ENCODE results near the gene CLEC9A. TPM values are rescaled to one million over a fixed set of nuclear protein-coding genes. Genes with fewer than 3 reads are reported as not detected.

The CLEC9A gene
- total and polyA plus RNA-seq, 10 of the 15 experiments (the other 5 are each of a cell fraction or from before 2014, with no cell fraction given), result not detected

GRCh38 chr12:10075451-10075850 lies 45.0 kb downstream of the CLEC9A start:
- Histone ChIP-seq H3K79me2 (ENCODE audit: control insufficient read depth, insufficient read depth, low read length) (no peaks in the 10 kb centered on the region), H3K36me3 (ENCODE audit: control insufficient read depth in 2 of 2, insufficient read depth in 2 of 2, low read length in 1 of 2) (no peaks in the 10 kb centered on the region), H3K27ac (ENCODE audit: control insufficient read depth, insufficient read depth) (no peak overlapping the region), H4K20me1 (ENCODE audit: control insufficient read depth, insufficient read depth) (no peaks in the 10 kb centered on the region), H3K9me3 (replicated peaks; ENCODE audit: control insufficient read depth, insufficient read depth, low read length) (peaks cover under 1% of the 10 kb centered on the region; the same call in 1 of the 3 replicates), H3K4me2 (ENCODE audit: control insufficient read depth, insufficient read depth) (no peak overlapping the region), H3K4me3 (no peak overlapping the region), H2AFZ (ENCODE audit: control insufficient read depth, low read depth, low read length) (no peak overlapping the region), H3K4me1 (ENCODE audit: control insufficient read depth, insufficient read depth, low read length) (peaks cover 4% of the 10 kb centered on the region), H3K9ac (ENCODE audit: control insufficient read depth, insufficient read depth, low read length) (no peak overlapping the region), H3K27me3 (replicated peaks in 1 of 2; ENCODE audit: control insufficient read depth in 2 of 2, insufficient read depth in 2 of 2, low read length in 1 of 2) (peaks cover 0 to 1% of the 10 kb centered on the region in 2 experiments; a peak in 2 of 4 replicates)
- ChIA-PET POLR2A (no interaction called here), SMC1A (ENCODE audit: uncharacterized antibody, unreplicated experiment) (no interaction called here), RAD21 (ENCODE audit: unreplicated experiment) (no interaction called here), CTCF (no interaction called here)
- BruUV-seq (replicated peaks), result no TSS peak
- FAIRE-seq (no peak), ATAC-seq (no peak), DNase-seq (ENCODE audit: low read depth, low spot score) (no peak)
- no peak for TF ChIP-seq POLR2AphosphoS5 (IDR thresholded peaks at IDR 0.05; ENCODE audit: low read length)
- no peak for TF ChIP-seq SREBF1 (IDR thresholded peaks at IDR 0.05; ENCODE audit: low read length)
- no peak for TF ChIP-seq JUND (IDR thresholded peaks at IDR 0.05; ENCODE audit: low read depth, low read length)
- TF ChIP-seq ZBED1 (IDR thresholded peaks at IDR 0.05; ENCODE audit: borderline replicate concordance), result no peak
- no peak for TF ChIP-seq ASH2L (IDR thresholded peaks at IDR 0.05; ENCODE audit: borderline replicate concordance, low read depth)
- no peak for TF ChIP-seq RUNX3 (IDR thresholded peaks at IDR 0.05; ENCODE audit: low read length)
- no peak for TF ChIP-seq IKZF1 (conservative IDR thresholded peaks at IDR 0.05)
- TF ChIP-seq PML (IDR thresholded peaks at IDR 0.05; ENCODE audit: low read length), result no peak
- in situ Hi-C loops (cut with MboI), result no loop called here
- intact Hi-C loops (cut with micrococcal nuclease; ENCODE audit: unreplicated experiment), result no loop called here

GRCh38 chr12:10082117-10082874 lies 51.8 kb downstream of the CLEC9A start:
- no peak for FAIRE-seq
- H3K79me2 ChIP-seq (ENCODE audit: control insufficient read depth, insufficient read depth, low read length), result no peaks in the 10 kb centered on the region
- no peak overlapping the region for H3K9ac ChIP-seq (ENCODE audit: control insufficient read depth, insufficient read depth, low read length)
- no peaks in the 10 kb centered on the region for H3K4me1 ChIP-seq (ENCODE audit: control insufficient read depth, insufficient read depth, low read length)
- ChIA-PET POLR2A (no interaction called here), RAD21 (ENCODE audit: unreplicated experiment) (no interaction called here), CTCF (no interaction called here), SMC1A (ENCODE audit: uncharacterized antibody, unreplicated experiment) (no interaction called here)
- H3K4me2 ChIP-seq (ENCODE audit: control insufficient read depth, insufficient read depth), result no peak overlapping the region
- no peak overlapping the region for H3K27ac ChIP-seq (ENCODE audit: control insufficient read depth, insufficient read depth)
- ATAC-seq, result no peak
- DNase-seq (ENCODE audit: low read depth, low spot score), result no peak
- no peak overlapping the region for H3K4me3 ChIP-seq
- H3K36me3 ChIP-seq (ENCODE audit: control insufficient read depth in 2 of 2, insufficient read depth in 2 of 2, low read length in 1 of 2), result no peaks in the 10 kb centered on the region
- H3K9me3 ChIP-seq (replicated peaks; ENCODE audit: control insufficient read depth, insufficient read depth, low read length), result peaks cover 4% of the 10 kb centered on the region; the same call in 2 of the 3 replicates
- H3K27me3 ChIP-seq (replicated peaks in 1 of 2; ENCODE audit: control insufficient read depth in 2 of 2, insufficient read depth in 2 of 2, low read length in 1 of 2), result no peaks in the 10 kb centered on the region
- TF ChIP-seq IKZF2 (IDR thresholded peaks at IDR 0.05), result no peak
- no peak overlapping the region for H2AFZ ChIP-seq (ENCODE audit: control insufficient read depth, low read depth, low read length)
- 52% methylated on average over 5 of the region's 5 CpGs for WGBS (ENCODE audit: insufficient coverage, insufficient replicate concordance, low lambda C conversion rate, missing lambda C conversion rate)
- BruUV-seq (replicated peaks), result no TSS peak
- no peaks in the 10 kb centered on the region for H4K20me1 ChIP-seq (ENCODE audit: control insufficient read depth, insufficient read depth)
- in situ Hi-C loops (cut with MboI), result no loop called here
- intact Hi-C loops (cut with micrococcal nuclease; ENCODE audit: unreplicated experiment), result no loop called here

Measured in GM12878 (cell line).